ENCODE results near the gene HP1BP3.

DNA sequence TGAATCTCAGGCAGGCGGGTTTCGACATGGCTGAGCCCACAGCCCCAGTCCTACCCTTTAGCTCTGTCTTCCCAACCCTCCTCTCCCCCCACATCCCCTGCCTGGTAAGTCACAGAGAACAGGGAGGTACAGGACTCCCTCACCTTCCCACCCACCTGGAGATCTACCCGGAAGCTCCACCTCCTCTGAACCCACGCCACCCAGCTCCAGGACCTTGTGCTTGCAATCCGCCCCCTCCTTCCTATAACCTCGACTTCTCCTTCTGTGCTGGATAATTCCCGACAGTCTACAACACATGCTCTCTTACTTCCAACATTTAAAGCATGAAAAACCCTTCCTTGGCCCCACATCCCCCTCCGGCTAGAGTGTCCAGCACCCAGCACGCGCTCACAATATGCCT, 91.6 kb downstream of the HP1BP3 start:
- no peak for TF ChIP-seq EZH2 (IDR thresholded peaks at IDR 0.05; ENCODE audit: borderline replicate concordance, low read length)
- TF ChIP-seq, protein P1, sequence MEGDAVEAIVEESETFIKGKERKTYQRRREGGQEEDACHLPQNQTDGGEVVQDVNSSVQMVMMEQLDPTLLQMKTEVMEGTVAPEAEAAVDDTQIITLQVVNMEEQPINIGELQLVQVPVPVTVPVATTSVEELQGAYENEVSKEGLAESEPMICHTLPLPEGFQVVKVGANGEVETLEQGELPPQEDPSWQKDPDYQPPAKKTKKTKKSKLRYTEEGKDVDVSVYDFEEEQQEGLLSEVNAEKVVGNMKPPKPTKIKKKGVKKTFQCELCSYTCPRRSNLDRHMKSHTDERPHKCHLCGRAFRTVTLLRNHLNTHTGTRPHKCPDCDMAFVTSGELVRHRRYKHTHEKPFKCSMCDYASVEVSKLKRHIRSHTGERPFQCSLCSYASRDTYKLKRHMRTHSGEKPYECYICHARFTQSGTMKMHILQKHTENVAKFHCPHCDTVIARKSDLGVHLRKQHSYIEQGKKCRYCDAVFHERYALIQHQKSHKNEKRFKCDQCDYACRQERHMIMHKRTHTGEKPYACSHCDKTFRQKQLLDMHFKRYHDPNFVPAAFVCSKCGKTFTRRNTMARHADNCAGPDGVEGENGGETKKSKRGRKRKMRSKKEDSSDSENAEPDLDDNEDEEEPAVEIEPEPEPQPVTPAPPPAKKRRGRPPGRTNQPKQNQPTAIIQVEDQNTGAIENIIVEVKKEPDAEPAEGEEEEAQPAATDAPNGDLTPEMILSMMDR (IDR thresholded peaks at IDR 0.05; ENCODE audit: low read length), result no peak

Measured in OCI-LY1 (cell line).